GM19452 (cell line): Measurements from ENCODE around the gene RTBDN.
"Not testable (repeated sequence)": the region's sequence is repeated elsewhere in the genome, so short reads cannot be mapped to it uniquely, and the experiment has no call there.

Source experiments
- ATAC-seq: cut with Tn5 transposase; IDR thresholded peaks from one replicate; pipeline ENCODE4 v1.9.1; 2021; ENCODE audit not compliant: unreplicated experiment

RTBDN gene

DNA sequence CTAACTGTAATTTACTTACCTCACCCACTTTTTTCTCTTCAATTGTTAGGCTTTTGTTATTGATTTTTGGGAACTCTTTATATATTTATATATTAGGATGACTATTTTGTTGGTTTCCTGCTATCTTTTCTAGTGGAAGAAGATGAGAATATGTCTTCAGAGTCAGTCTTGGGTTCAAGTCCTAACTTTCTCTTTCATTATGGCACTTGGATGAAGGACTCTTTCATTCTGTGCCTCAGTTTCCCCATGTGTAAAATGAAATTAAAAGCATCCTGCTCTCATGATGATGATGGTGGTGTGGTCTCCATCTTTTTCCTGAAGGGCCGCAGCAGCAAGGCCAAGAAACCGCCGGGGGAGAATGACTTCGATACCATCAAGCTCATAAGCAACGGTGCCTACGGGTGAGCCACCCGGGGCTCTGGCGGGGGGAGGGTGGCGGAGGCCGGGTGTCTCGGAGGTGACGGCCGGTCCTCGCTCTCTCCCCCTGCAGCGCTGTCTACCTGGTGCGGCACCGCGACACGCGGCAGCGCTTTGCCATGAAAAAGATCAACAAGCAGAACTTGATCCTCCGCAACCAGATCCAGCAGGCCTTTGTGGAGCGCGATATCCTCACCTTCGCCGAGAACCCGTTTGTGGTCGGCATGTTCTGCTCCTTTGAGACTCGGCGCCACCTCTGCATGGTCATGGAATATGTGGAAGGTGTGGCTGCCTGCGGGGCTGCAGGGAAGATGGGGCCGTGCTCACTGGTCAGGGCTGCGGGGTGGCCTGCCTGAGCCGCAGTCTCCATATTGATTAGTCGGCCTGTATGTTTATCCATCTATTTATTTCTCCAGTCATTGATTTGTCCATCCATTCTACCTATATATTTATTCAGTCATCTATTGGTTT, 23.9 kb upstream of the RTBDN start:
- ATAC-seq = no peak

DNA sequence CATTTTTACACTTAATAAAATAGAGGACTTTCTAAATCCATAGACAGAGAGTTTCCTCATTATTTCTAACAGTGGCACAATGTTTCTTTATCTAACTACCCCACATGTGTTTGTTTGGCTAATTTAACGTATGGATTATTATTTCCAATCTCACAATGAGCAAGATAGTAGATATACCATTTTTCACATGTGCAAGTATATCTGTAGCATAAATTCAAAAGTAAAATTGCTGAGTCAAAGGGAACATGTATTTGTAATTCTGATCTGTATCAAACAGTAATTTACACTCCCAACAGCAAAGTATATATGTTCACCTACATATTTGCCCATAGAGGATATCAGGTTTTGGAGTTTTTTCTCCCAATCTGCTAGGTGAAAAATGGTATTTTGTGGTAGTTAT, 22.3 kb upstream of the RTBDN start:
- no peak for ATAC-seq

DNA sequence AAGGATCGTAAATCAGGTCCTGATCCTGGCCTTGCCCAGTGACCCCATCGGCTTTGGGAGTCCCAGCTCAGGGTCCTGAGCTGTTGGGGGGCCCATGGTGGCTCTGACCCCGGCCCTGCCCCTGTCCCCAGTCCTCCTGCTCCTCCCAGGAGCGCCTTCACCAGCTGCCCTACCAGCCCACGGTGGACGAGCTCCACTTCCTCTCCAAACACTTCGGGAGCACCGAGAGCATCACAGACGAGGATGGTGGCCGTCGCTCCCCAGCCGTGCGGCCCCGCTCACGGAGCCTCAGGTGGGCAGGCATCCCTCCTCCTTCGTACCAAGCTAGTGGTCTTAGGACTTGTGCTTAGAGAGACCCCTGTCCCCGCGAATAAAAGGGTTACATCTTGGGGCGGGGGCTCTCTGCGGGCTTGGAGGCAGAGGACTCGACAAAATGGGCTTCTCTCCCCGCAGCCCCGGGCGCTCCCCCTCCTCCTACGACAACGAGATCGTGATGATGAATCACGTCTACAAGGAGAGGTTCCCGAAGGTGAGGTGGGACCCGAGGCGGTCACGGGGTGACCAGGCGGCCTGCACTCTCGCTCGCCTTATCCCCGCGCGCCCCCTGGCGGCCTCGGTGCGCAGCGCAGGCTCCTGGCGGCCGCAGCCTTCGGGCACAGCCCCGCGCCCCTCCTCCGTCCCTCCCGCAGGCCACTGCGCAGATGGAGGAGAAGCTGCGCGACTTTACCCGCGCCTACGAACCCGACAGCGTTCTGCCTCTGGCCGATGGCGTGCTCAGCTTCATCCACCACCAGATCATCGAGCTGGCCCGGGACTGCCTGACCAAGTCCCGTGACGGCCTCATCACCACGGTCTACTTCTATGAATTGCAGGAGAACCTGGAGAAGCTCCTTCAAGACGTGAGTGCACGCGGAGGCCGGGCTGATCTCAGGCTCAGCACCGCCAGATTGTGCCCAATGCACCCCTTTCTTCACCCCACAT, 13.1 kb upstream of the RTBDN start:
- ATAC-seq = no peak

DNA sequence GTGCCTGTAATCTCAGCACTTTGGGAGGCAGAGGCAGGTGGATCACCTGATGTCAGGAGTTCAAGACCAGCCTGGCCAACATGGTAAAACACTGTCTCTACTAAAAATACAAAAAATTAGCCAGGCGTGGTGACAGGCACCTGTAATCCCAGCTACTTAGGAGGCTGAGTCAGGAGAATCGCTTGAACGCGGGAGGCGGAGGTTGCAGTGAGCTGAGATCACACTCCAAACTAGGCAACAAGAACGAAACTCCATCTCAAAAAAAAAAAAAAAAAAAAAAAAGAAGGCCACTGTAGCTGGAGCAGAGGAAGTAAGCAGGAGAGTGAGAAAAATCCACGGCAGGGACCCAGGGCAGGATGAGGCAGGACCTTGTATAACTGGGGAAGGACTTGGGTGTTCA, 12.2 kb upstream of the RTBDN start:
- ATAC-seq = not testable (repeated sequence)

DNA sequence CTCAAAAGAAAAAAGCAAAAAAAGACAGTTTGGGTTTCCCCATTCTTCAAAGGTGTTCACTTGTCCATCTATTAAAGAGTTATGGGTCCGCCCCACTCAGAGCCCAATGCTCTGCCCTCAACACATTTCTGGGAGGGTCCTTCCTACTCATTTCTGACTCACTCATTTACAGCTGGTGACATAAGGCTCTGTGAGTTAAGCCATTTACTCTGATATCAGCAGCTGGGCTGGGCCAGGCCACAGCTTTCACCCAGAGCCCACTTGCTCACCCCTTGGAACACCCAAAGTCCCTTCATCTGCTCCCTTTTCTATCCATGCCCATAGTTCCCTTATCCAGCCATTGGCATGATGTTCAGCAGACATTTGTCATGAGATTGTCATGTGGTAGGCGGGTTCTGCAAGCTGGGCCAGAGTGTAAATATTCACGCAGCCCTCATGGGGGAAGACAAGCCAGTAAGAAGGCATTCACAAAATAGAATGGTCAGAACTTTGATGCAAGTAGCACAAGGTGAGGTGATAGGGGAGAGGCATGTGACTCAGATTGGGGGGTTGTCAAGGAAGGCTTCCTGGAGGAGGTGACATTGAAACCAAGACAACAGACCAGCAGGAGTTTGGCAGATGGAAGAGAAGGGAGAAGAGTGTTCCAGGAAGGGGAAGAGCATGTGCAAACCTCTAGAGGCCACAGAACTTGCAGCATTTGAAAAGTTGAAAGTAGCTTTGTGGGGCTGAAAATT, 9.8 kb upstream of the RTBDN start:
- ATAC-seq = no peak

DNA sequence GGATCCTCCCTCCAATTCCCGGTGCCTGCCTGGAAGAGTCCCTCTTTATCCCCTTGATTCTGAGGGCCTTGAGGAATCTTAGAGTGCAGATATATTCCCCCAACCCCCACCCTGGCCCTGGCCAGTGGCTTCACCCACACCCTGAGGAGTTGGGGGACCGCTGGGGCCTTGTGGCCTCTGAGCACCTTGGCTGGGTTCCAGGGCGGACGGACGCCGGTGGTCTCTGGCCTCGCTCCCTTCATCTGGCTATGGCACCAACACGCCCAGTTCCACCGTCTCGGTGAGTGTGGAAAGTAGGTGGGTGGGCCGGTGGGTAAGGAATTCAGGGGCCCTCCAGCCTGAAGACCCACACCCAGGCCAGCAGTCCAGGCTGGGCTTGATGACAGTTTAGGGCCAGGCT, 8.9 kb upstream of the RTBDN start:
- no peak for ATAC-seq

DNA sequence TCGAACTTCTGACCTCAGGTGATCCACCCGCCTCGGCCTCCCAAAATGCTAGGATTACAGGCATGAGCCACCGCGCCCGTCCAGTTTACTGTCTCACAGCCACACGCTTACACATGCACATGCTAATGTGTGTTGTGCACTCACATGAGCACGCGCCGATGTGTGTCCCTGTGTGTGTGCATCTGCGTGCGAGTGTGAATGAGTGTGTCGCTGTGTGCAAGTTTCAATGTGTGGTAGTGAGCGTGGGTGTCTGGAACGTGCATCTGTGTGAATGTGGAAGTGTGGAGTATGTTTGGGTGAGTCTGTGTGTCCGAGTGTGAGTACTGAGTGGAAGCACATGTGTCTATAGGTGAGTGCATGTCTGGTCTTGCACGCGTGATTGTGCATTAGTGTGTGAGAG, 8.1 kb upstream of the RTBDN start:
- ATAC-seq = no peak

DNA sequence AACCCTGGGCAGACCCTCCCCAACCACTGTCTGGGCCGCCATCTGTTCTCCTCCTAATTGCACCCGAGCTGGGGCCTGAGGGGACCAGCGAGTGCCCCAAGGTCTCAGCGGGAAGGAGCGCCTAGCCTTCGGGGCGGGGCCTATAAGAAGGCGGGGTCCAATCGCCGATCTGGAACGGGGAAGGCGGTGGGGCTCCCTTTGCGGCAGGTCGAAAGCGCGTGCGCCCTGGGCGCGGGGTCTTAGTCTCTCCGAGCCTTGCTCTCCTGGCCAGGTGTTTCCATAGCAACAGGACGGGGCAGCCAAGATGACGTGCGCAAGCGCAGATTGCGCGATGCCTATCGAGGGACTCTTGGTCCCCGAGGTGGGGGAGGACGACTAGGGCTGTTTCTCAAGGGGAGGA, 6.7 kb upstream of the RTBDN start:
- ATAC-seq = no peak

DNA sequence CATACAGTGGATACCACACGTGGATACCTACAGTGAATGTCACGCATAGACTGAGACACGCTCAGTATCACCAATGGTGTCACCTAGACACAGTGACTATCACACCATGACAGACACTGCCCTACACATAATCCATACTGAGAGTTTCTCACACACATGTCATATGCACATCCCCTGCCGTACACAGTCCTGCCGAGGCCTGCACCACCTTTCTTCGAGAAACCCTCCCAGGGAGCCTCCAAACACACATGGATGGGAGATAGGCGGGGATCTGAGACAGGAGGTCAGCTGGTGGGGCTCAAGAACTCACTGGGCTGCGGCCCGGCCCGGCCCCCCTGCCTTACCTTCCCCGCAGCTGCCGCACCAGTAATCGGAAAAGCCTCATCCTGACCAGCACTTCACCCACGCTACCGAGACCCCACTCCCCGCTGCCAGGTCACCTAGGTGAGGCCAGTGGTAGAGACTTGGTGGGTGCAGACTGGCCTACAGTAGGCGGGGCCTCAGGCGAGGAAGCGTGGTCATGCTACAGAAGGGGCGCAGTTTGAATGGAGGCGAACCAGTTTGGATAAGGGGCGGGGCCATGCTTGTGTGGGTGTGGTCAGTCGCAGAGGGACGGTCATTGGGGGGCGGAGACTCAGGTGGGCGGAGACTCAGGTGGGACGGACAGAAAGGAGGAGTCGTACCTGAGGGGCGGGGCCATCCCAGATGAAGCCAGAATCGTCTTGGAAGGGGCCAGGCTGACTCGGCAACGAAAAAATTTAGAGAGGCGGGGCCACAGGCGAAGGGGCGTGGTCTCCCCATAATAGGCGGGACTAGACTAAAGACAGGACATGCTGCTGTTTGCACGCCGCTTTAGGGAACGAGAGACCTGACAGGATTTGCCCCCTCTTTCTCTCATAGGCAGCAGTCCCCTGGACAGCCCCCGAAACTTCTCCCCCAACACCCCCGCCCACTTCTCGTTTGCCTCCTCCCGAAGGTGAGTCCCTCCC, 6.0 kb upstream of the RTBDN start:
- ATAC-seq = no peak

DNA sequence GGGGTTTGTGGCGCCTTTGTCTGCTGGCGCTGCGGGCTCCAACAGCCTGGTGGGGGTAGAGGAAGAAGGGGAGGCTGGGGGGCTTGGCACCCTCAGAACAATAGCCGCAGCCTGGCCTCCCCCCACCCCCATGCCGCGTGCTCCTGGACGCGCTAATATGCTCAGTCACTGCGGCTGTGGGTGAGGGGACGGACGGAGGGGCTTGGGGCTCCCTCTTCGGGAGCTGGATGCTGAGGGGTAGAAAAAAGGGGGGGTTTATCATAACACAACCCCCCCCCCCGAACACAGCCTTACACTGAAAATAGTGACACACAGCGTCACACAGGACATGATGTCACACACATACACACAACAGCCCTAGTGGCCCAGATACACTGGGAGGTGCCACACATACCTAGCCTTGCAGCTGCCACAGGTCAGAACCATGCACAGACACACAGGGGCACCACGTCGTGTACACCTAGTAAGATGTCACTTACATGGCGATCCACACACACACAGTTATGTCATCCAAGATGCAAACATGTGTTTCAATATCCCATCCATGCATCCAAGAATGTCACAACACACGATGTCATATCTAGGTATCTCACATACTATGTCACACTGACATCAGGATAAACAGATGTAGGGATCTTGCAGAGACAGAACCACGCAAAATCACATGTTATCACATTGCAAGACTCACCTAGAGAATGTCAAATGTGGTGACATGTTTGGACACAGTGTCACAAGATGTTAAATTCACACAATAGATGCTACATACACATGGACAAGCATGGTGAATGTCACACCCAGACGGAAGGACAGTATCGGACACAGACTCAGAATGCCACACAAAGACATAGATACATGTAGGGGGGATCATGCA, 4.7 kb upstream of the RTBDN start:
- no peak for ATAC-seq

DNA sequence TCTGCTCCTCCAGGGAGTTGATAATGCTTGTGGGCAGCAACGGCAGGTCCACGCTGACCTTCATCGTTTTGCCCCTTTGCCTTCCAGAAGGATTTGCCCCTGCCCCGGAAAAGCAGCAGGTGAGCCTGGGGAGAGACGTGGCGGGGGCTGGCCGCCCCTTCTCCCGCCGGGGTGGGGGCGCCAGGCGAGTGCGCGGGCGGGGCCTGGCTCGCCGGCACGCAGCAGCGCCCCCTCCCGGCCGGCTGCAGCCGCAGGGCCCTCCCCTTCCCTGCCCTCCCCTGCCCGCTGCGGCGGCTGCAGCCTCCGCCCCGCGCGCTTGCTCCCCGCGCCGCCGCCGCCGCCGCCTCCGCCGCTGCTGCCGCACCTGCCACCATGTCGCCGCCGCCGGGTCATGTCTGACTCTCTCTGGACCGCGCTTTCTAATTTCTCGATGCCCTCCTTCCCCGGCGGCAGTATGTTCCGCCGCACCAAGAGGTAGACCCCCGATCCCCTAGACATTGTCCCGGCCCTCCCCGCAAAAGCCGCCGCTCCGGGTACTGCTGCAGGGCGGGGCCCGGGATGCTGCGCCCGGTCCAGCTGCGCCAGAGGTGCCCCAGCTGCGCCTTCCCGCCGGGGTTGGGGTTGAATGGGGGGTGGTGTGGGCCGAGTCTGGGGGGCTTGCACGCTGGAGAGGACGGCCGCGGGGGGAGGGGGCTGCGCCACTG, 4.0 kb upstream of the RTBDN start, which contains the start of gene MAST1:
Gene MAST1 (plus strand): TSS at position 334 of the 704 bp plus-strand sequence. CDS start 58 bp downstream, at position 392.
- ATAC-seq = no peak

DNA sequence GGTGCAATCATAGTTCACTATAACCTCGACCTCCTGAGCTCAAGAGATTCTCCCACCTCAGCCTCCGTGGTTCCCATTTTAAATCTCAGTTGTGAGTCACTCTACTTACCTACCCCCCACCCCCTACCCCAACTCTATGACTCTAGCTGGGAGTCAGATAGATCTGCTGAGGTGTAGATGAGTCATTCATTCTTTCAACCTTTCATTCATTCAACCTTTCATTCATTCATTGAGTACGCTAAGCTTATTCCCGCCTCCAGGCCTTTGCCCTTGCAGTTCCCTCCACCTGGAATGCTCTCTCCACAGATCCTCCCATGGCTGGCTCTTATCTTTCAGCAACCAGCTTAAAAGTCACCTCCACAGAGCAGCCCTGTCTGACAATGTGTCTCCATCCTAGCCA, 2.8 kb upstream of the RTBDN start:
- ATAC-seq = no peak

DNA sequence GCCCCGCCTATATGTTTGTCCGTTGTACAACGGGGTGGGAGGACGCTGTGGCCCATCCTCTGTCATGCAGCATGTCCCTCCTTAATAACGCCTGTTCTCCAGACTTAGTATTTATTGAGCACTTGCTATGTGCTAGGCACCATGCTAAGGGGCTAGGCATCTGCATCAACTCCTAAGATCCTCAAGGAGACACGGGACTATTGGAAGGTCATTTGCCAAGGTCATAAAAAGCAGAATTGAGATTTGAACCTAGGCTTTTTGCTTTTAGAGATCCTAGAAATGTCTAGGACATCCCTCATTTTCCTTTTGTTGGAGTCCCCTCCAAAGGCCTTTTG, 2.1 kb upstream of the RTBDN start:
- ATAC-seq = no peak

DNA sequence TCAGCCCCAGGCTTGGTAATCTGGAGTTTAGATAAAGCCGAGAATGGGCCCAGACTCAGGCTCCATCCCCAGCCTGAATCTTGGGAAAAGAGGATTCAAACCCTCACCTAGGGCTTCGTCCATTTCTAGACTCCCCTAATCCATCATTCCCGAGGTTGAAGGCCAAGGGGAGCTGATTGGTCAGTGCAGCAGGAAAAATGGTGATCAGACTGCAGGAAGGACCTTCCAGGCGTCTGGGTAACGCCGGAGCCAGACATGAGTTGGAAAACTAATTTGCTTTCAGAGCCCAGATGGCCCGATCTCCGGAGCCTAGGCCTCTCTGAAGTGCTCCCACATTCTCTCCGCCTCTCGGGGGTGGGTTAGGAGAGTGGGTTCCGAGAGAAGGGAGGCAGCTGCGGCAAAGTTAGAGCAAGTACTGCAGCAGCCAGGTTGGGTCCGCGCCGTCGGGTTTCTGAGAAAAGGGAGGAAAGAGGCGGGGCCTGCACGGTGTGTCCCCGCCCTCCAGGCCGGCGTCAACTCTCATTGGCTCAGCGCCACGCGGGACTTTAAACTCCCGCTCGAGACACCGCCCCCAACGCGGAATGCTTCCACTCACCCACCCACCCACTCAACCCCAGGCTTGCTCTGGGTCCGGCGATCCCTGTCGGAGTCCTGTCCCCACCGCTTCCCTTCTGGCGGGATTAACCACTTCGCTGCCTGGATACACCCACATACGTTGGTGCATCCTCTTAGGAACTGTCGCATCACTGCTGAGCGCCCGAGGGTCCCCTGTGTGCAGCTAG, 788 bp upstream of the RTBDN start:
- ATAC-seq = no peak

DNA sequence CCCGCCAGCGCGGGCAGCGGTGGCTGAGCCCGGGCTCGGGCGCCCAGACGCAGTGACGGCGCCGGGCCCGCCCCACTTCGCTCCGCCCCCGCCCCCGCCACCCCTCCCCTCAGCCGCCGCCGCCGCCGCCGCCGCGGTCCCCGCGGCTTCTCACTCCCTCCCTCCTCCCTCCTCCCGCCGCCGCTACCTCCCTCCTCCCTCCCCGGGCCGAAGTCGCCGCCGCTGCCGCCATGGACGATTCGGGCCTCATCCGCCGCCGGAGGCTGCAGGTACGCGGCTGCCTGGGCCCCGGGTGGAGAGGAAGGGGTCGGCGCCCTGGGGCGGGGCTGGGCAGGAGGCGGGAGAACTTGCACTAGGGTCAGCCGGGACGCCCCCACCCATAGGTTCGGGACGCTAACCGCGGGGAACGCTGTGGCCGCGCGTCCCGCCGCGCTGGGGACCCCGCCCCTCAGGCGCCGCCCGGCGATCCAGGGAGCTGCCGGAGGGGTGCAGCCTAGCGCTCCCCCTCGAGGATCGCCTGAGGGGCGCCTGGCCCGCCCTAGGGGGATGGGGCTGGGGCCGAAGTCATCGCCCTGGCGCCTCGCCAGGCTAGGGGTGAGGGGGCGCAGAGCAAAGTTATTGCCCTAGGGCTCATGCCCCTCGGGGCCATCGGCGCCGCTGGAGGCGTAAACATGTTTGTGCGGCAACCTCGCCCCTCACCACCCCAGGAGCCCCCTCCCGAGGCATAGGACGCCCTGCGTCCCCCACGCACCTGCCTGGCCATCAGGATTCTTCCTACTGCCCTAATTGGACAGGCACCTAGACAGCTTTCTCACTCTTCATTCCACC, 427 bp downstream of the RTBDN start:
- no peak for ATAC-seq

DNA sequence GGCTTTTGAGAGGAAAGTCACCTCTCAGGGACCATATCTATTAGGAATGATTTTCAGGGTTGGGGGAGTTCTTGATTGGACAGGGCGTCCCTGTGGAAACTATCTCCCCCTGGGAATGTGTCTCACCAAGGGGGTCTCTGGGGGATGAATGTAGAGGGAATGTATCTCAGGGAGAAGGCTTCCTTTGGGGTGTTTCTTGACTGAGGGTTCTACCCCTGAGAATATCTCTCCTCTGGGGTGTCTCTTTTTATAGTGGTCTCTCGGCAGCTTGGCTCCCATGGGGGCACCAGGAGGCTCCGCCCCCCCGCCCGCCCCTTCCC, 1.0 kb downstream of the RTBDN start:
- no peak for ATAC-seq

DNA sequence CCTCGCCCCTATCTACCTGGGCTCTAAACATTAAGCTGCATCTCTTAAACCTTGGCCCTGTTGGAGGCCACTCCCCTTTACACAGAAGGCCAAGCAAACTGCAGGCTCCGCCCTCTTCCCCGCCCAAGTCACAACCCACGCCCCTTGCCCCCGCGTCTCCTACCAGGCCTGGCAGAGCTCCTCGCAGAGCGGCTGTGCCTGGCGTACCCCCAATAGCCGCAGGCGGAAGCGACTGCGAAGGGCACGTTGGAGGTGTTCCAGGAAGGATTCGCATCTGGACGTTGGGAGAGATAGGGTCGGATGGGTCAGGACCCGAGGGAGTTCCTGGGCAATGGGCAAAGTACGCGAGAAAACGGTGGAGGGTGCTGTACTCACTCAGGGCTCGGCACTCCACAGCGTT, 5.9 kb downstream of the RTBDN start:
- no peak for ATAC-seq
